Stomach (tissue), 9 donors: Measurements from ENCODE around the gene CRKL. TPM values are rescaled to one million over a fixed set of nuclear protein-coding genes. Genes with fewer than 3 reads are reported as not detected.

ENCODE experiments used
- DNase-seq, 2 donors: peaks; one replicate each; pipeline versions ENCODE4 v3.0.0 to v3.0.0-alpha.2; 2013 to 2019
- H3K27ac ChIP-seq, 5 donors: fragments of 200-600 bp in 4 of 5; sonication (generic) in 4 of 5; one replicate each; pipeline ENCODE4 v1.5.1; 2013 to 2019; ENCODE audit warnings: mild to moderate bottlenecking in 1 of 5, moderate library complexity in 1 of 5
- H3K27me3 ChIP-seq, 3 donors: fragments of 200-600 bp; sonication (generic); one replicate each; pipeline ENCODE4 v1.5.1; 2017 to 2019; ENCODE audit warnings: mixed run types in 1 of 3
- H3K36me3 ChIP-seq, 4 donors: fragments of 200-600 bp; sonication (generic); 1 replicate in 3 of 4; 2 replicates in 1 of 4; pipeline ENCODE4 v1.5.1; 2016 to 2019
- H3K4me1 ChIP-seq, 4 donors: fragments of 200-600 bp; sonication (generic); one replicate each; pipeline ENCODE4 v1.5.1; 2016 to 2019
- H3K4me3 ChIP-seq, 4 donors: fragments of 200-600 bp; sonication (generic) in 3 of 4; one replicate each; pipeline ENCODE4 v1.5.1; 2016 to 2019; ENCODE audit warnings: mild to moderate bottlenecking in 1 of 4
- H3K9me3 ChIP-seq, 4 donors: fragments of 200-600 bp; sonication (generic); one replicate each; pipeline ENCODE4 v1.5.1; 2016 to 2019
- EP300 ChIP-seq: sonication (generic); formaldehyde crosslinking; IDR thresholded peaks from one replicate; pipeline ENCODE4 v1.6.1; 2017; ENCODE audit warnings: antibody characterized with exemption
- POLR2A ChIP-seq, 4 donors: fragments of 450-650 bp; IDR thresholded peaks; one replicate each; pipeline ENCODE4 v1.6.1; 2016; ENCODE audit warnings: antibody characterized with exemption in 4 of 4, control low read depth in 2 of 4, mild to moderate bottlenecking in 1 of 4, moderate library complexity in 1 of 4
- POLR2AphosphoS5 ChIP-seq, 3 donors: sonication (generic); formaldehyde crosslinking; IDR thresholded peaks; one replicate each; pipeline ENCODE4 v1.6.1; 2016; ENCODE audit warnings: antibody characterized with exemption in 3 of 3
- WGBS, 5 donors: extraction: QIAGEN DNeasy Blood & Tissue Kit in 3 of 5; methylation state at CpG; one replicate each; pipeline versions ENCODE4 v1.1.5 to v1.1.7; 2013 to 2018; 5-methylcytosine and 5-hydroxymethylcytosine counted together
- intact Hi-C: fragments of 100-400 bp; cut with DNase I; formaldehyde crosslinking; loops from one replicate; pipeline ENCODE4 v1.15.1; 2023; ENCODE audit warnings: low total_unique reads
- polyA plus RNA-seq, 3 donors: library from polyadenylated mRNA; stranded (reverse); fragments of 200-250 nt; gene quantifications; one replicate each; pipeline ENCODE4 v1.2.3, GENCODE V29; 2013
- total RNA-seq, 5 donors: library from RNA; depleted of rRNA; stranded (reverse); fragments of >200 nt; gene quantifications; one replicate each; pipeline versions ENCODE4 v1.1.0 to v1.2.3, GENCODE V29; 2014 to 2016
- TF ChIP-seq, protein P1 (sequence below), 7 experiments: fragments of 450-650 bp in 4 of 7; fragments of 200-600 bp in 3 of 7; sonication (generic) in 3 of 7; IDR thresholded peaks; one replicate each; pipeline ENCODE4 v1.5.1; 2016 to 2019; ENCODE audit warnings: antibody characterized with exemption in 7 of 7, control low read depth in 2 of 7, mild to moderate bottlenecking in 1 of 7
- donor health status: healthy with polysubstance abuse.
- donor health status: Bipolar disorder and iron deficiency.
- donor health status: healthy.

CRKL gene
- total and polyA plus RNA-seq, 8 donors = 11.6 to 60.3 (median 21.6) TPM

DNA sequence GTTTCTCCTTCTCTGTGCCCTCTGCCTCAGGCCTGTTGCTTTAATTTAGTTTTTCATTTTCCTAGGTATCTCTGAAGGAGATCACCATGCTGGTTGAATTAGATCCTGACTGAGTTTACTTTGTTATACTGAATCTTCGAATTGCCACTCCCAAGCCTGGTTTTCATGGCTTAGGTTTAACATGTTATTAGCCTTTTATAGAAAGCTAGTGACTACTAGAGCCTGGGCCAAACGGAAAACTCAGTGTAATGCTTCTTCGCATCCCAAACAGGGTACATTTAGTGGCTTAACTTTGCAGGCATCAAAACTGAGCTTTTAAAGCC is 3.6 kb downstream of the CRKL start:
- Histone ChIP-seq H3K27me3 (no peaks in the 10 kb centered on the region), H3K4me3 (peak overlapping the region in 3 of 4 donors; percentile 87 to 99 (median 93)), H3K4me1 (peaks cover 20 to 78% (median 60%) of the 10 kb centered on the region in 4 donors), H3K27ac (peak overlapping the region in 2 of 5 donors; percentile 7 to 52), H3K9me3 (no peaks in the 10 kb centered on the region), H3K36me3 (no peaks in the 10 kb centered on the region)
- WGBS, 5 donors = 26 to 38% (median 32%) methylated on average over 3 of the region's 3 CpGs
- no peak for DNase-seq
- intact Hi-C loops = no loop called here
- TF ChIP-seq EP300 (no peak), POLR2AphosphoS5 (IDR thresholded peaks at IDR 0.05) (no peak), POLR2A (IDR thresholded peaks at IDR 0.05) (no peak)
- TF ChIP-seq, protein P1, sequence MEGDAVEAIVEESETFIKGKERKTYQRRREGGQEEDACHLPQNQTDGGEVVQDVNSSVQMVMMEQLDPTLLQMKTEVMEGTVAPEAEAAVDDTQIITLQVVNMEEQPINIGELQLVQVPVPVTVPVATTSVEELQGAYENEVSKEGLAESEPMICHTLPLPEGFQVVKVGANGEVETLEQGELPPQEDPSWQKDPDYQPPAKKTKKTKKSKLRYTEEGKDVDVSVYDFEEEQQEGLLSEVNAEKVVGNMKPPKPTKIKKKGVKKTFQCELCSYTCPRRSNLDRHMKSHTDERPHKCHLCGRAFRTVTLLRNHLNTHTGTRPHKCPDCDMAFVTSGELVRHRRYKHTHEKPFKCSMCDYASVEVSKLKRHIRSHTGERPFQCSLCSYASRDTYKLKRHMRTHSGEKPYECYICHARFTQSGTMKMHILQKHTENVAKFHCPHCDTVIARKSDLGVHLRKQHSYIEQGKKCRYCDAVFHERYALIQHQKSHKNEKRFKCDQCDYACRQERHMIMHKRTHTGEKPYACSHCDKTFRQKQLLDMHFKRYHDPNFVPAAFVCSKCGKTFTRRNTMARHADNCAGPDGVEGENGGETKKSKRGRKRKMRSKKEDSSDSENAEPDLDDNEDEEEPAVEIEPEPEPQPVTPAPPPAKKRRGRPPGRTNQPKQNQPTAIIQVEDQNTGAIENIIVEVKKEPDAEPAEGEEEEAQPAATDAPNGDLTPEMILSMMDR (IDR thresholded peaks at IDR 0.05) = no peak

DNA sequence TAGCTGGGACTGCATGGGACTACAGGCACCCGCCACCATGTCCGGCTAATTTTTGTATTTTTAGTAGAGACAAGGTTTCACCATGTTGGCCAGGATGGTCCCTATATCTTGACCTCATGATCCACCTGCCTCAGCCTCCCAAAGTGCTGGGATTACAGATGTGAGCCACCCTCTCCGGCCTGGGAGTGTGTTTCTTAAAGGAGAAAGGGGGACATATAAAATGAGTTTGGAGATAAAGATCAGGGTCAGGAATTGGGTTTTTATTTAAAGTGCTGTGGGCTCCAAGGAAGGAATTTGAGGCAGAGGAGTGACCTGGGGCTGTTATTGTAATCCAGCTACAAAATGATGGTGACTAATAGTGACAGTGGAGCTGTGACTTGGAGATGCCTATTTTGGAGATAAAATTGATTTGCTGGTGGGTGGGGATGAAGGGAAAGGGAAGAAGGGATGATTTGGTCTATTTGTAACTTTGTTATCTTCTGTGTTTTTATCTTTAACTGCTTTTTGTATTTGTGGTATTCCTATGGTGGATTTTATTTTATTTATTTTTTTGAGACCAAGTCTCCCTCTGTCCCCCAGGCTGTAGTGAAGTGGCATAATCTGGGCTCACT is 5.0 kb downstream of the CRKL start:
- Histone ChIP-seq H3K9me3 (no peaks in the 10 kb centered on the region), H3K4me3 (no peak overlapping the region), H3K36me3 (no peaks in the 10 kb centered on the region), H3K27me3 (no peaks in the 10 kb centered on the region), H3K27ac (no peak overlapping the region), H3K4me1 (peaks cover 20 to 79% (median 63%) of the 10 kb centered on the region in 4 donors)
- DNase-seq = no peak
- 59 to 91% (median 78%) methylated on average over 3 of the region's 3 CpGs for WGBS, 5 donors
- TF ChIP-seq, protein P1 (IDR thresholded peaks at IDR 0.05) = no peak
- no peak for TF ChIP-seq POLR2A (IDR thresholded peaks at IDR 0.05)
- no peak for TF ChIP-seq POLR2AphosphoS5 (IDR thresholded peaks at IDR 0.05)
- intact Hi-C loops = no loop called here

DNA sequence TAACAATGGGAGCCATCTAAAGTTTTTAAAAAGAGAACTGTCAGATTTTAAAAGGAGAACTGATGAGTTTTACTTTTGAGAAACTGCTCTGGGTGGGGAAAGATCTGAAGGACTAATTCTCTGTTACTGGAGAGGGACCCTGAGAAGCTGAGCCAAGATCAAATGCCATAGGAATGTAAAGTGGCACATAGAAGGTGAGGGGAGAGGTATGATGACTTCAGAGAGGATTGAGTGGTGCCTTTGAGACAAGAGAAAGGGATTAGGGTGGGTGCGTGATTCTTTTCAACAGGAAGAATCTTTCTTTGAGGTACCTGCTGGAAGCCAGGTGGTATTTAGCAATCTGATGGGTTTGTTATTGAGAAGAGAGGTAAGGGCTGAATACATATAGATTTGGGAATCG is 9.0 kb downstream of the CRKL start:
- WGBS, 5 donors = 89 to 94% (median 94%) methylated on average over 2 of the region's 2 CpGs
- DNase-seq = no peak
- no peak for TF ChIP-seq EP300
- TF ChIP-seq, protein P1 (IDR thresholded peaks at IDR 0.05) = no peak
- TF ChIP-seq POLR2A (IDR thresholded peaks at IDR 0.05) = no peak
- no peak for TF ChIP-seq POLR2AphosphoS5 (IDR thresholded peaks at IDR 0.05)
- H3K4me3 ChIP-seq = no peak overlapping the region
- H3K27ac ChIP-seq = no peak overlapping the region
- intact Hi-C loops = no loop called here
- H3K9me3 ChIP-seq = no peaks in the 10 kb centered on the region
- peaks cover 0 to 6% (median 0%) of the 10 kb centered on the region in 4 donors for H3K36me3 ChIP-seq
- H3K27me3 ChIP-seq = no peaks in the 10 kb centered on the region
- H3K4me1 ChIP-seq = peaks cover 4 to 76% (median 49%) of the 10 kb centered on the region in 4 donors

DNA sequence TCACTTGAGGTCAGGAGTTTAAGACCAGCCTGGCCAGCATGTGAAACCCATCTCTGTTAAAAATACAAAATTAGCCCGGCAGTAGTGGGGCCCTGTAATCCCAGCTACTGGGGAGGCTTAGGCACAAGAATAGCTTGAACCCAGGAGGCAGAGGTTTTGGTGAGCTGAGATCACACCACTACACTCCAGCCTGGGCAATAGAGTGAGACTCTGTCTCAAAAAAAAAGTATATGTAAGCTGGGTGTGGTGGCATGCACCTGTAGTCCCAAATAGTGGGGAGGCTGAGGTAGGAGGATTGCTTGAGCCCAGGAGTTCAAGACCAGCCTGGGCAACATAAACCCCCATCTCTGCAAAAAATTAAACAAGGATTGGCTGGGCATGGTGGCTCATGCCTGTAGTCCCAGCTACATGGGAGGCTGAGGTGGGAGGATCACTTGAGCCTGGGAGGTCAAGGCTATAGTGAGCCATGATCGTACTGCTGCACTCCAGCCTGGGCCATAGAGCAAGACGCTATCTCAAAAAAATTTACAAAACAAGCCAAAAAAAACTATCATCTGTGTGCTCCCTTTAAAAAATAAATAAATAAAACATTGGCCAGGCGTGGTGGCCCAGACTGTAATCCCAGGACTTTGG is 10.8 kb downstream of the CRKL start:
- intact Hi-C loops = no loop called here
- H3K9me3 ChIP-seq = no peaks in the 10 kb centered on the region

More for the DNA sequence above, 10.8 kb downstream of the CRKL start:
- Histone ChIP-seq H3K27me3 (no peaks in the 10 kb centered on the region), H3K27ac (no peak overlapping the region), H3K36me3 (peaks cover 0 to 6% (median 0%) of the 10 kb centered on the region in 4 donors), H3K4me3 (no peak overlapping the region), H3K4me1 (peaks cover 9 to 76% (median 45%) of the 10 kb centered on the region in 4 donors)
- WGBS, 5 donors = 77 to 88% (median 86%) methylated on average over 4 of the region's 4 CpGs
- no peak for DNase-seq
- TF ChIP-seq POLR2A (IDR thresholded peaks at IDR 0.05) (no peak), EP300 (no peak), POLR2AphosphoS5 (IDR thresholded peaks at IDR 0.05) (no peak)
- TF ChIP-seq, protein P1 (IDR thresholded peaks at IDR 0.05) = no peak
